NCI-H2081 (cell line): ENCODE data around the gene ATAD3A.
"Not testable (repeated sequence)": the region's sequence is repeated elsewhere in the genome, so short reads cannot be mapped to it uniquely, and the experiment has no call there.

Experiments
- DNase-seq, 2 experiments: peaks; one replicate each; lab custom pipeline; 2025; lab: John Stamatoyannopoulos, UW

ATAD3A gene

GRCh38 chr1:1523651-1524050, 11.7 kb downstream of the ATAD3A start:
- not testable (repeated sequence) for DNase-seq

DNA sequence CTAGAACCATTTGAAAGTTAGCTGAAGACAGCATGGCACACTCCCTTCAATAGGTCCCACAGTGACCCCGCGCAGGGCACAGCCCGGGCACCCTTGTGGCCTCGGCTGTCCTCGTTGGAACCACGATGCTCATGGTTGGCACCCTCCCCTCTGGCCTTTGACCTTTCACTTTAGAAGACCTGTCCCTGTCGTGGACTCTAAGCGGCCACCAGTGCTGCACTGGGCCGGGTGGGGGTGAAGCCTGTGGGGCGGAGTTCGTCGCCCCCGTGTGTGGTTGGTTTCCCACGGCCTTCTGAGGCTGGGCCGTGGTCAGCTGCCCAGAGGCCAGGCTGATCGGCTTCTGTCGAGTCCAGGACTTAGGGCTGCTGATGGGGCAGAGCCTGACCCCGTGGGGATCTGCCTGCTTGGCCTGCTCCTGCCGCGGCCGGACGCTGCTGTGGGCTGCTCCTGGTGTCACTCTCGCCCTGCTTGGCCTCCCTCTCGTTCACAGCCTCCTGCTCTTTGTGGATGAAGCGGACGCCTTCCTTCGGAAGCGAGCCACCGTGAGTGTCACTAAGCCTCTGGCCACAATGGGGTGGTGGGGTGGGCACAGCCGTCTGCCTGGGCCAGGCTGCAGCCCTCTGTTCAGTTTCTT, 12.9 kb downstream of the ATAD3A start:
- DNase-seq = not testable (repeated sequence)

- DNase-seq = not testable (repeated sequence)
Measured at GRCh38 chr1:1526476-1526875, 14.5 kb downstream of the ATAD3A start.

DNA sequence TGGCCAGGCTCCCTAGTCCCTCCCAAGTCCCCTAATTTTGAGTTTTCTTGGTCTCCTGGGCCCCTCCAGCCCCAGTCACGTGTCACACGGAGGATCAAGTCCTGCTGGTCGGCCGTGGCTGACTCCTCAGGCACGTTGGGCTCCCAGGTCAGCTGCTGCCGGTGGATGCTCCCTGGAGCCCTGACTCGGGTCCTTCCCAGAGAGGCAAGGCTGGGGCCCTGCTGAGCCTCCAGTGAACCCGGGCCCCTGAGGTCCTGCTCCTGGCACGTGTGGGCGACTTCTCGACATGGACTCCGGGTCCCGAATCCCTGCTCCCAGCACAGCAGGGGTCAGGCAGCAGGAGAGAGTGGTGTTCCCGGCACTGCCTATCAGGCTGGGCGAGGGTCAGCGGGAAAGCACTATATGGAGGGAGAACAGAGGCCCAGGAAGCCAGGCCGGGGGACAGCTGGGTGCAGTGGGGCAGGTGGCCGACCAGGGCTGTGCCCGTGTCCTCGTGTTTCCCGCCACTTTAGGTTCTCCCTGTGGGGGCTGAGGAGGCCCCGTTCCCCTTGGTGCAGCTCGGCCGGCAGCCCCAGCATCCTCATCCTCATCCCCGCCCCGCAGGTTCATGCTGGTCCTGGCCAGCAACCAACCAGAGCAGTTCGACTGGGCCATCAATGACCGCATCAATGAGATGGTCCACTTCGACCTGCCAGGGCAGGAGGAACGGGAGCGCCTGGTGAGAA, 15.3 kb downstream of the ATAD3A start:
- DNase-seq = no peak

DNA sequence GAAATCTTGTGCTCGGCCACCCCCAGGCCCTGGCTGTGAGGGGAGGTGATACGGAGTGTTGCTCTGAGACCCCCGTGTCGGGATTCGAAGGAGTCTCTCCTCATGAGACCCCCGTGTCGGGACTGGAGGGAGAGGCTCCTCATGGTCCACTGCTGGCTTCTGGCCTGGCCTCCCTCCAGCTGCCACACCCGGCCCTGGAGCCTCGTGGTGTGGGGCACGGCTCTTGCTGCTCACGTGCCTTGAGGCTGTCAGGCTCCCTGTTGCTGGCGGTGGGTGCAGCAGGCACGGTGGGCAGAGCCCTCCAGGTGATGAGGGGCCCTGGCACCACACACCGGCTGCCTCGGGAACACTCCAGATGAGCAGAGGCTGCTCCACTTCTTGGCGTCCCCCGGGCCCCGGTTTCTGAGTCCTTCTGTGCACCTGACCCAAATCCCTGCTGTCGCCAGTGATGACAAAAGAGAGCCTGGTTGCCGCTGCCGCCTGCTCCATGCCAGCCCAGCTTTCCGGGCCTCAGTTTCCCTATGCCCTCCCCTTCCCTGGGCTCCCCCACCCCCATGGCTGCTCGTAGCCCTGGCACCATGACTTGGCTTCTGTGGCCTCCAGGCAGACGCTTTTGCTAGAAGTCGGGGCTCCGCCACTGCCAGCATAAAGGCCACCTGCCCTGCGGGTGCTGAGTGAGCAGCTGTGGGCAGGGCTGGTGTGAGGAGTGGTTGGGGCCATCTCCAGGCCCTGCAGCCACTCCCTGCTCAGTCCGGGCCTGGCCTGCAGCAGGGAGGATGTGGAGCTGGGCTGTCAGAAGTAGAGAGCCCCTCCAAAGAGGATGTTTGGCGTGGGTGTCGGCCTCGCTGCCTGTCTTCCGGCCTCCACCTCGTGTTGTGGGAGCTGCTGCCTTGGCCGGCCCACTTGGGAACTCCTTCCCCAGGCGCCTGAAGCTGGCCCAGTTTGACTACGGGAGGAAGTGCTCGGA, 16.6 kb downstream of the ATAD3A start:
- DNase-seq = no peak

DNA sequence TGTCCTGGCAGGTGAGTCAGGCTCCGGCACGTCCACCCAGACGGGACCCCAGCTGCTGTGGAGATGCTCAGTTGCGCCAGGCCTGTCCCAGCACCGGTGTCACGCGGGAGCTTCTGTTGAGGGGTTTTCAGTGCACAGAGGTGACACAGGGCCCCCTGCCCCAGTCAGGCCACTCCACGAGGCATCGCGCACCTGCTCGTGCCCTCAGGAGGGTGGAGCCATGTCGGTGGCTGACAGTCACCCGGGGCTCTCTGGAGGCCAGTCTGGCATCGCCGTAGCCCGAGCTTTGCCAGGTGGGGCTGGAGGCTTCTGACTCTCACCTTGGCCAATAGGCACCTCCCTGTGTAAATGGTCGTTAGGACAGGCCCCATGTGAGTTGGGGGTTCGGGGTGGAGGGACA, 17.4 kb downstream of the ATAD3A start:
- no peak for DNase-seq

DNA sequence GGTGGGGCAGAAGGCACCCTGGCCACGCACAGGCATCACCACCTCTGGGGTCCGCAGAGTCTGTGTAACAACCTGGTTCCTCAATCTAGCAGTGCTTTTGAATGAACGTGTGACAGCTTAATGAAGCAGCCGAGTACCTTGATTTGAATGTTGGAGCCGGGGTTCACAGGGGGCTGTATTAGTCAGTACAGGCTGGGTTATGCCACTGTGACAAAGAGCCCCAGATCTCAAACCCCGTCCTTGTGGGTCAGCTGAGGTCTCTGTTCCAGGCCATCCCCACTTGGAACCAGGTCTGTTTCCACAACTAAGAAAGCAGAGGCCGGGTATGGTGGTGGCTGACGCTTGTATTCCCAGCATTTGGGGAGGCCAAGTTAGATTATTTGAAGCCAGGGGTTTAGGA, 18.0 kb downstream of the ATAD3A start:
- DNase-seq = no peak

GRCh38 chr1:1531947-1532346, 20.0 kb downstream of the ATAD3A start:
- DNase-seq = no peak

GRCh38 chr1:1533176-1533893, 21.4 kb downstream of the ATAD3A start:
- DNase-seq = not testable (repeated sequence)

DNA sequence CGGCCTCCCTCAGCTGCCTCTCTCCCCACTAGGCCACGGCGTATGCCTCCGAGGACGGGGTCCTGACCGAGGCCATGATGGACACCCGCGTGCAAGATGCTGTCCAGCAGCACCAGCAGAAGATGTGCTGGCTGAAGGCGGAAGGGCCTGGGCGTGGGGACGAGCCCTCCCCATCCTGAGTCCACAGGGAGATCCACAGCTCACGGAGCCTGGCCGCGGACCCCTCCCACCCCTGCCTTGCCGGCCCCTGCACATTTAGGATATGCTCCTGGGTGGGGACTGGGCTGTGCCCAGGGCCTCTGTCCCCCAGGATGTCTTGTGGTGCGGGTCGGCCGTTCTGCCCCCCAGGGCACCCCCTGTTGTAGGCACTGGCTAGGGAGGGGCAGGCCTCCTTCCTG, 21.9 kb downstream of the ATAD3A start:
- not testable (repeated sequence) for DNase-seq

DNA sequence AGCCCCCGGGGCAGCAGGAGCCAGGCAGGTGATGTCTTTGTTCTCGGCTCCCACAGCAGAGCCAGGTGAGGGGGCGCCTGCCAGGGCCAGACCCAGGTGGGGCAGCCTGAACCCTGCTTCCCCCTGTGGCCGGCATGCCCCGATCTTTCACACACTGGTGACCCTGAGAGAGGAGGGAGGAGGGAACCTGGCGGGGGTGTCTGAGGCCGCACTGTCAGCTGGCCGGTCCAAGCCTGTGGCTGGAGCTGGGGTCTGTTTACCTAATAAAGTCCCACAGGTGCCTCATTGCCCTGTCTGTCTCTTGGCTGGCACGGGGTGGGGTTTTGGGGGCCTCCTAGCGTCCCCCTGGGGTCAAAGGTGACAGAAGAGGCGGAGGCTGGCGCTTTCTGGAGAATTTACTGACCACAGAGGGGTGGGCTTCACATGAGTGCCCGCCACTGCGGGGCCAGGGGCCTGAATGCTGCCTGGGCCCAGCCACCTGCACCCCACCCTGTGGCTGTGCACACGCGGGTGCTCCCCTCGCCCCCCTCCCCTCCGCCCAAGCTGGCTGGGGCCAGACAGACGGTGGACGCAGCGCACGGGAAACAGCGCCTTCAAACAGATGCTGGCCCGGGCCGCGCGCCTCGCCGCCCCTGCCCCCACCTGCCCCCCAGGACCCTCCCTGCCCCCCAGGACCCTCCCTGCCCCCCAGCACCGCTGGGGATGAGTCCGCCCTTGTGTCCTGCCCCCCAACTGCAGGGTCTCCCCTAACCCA, 22.6 kb downstream of the ATAD3A start:
- no peak for DNase-seq

- DNase-seq = no peak
Measured at GRCh38 chr1:1535201-1536018, 23.4 kb downstream of the ATAD3A start.

GRCh38 chr1:1536019-1536937, 24.3 kb downstream of the ATAD3A start:
- no peak for DNase-seq

DNA sequence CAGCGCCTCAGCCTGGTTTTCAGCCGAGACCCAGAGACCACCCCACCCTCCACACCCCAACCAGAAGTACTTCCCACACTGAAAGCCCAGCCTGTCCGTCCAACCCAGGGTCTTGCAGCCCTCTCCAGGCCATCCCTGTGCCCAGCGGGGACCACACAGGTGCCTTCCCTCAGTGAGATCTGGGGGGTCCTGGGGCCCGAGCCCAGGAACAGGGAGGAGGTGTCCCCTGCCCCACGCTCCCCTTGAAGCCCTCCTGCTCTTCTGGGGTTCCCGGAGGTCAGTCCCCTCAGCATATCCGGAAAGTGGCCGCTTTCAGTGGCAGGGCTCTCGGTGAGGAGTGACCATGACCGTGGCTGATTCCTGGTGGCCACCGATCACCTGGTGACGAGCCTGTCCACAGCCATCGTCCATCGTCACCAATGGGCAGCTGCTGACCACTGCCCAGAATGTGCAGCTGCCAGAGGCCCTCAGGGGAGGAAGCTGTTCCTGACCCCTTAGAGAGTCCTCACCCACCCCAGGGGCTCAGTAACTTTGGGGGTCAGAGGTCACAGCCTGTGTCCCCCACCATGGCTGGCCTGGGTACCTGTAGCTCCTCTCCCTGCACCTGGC, 25.1 kb downstream of the ATAD3A start:
- DNase-seq = no peak

DNA sequence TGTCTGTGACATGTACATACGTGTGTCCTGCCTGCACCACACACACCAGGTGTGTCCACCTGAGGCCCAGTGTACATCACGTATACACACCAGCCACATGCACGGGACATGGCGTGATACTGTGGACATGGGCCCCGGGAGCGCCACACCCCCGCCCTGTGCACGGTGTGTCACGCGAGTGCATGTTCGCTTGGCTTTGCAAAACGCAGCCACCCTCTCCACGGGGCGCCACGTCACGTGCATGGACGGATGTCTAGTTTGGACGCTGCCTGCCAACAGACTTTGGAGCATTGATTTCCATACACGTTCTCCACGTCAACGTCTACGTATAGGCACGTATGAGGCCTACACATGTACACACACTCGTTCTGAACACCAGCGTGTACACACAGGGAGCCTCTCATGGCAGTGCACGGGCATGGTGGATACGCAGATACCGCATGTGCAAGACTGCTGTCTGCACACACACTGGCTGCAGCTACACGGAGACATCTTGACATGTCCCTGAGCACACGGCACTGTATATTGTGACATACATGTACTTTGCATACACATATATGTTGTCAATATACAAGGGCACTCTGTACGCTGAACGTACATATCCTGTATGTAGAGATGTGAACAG, 25.8 kb downstream of the ATAD3A start:
- no peak for DNase-seq

DNA sequence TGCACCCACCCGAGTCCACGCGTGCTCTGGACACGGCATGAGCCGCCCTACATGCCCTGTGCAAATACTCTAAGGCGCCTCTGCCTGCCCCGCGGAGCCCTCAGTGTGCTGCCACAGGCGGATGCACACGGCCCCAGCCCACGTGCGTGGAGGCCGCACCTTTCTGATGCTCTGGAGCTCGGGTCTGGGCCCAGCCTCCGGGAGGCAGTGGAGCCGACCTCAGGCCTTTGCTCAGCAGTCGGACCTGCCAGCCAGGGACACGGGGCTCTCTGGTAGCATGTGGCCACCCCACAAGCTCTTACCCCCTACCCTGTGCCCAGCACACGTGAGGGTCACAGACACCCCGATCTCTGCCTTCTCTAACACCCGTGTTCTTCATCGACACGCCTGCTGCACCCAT, 26.4 kb downstream of the ATAD3A start:
- DNase-seq = no peak

DNA sequence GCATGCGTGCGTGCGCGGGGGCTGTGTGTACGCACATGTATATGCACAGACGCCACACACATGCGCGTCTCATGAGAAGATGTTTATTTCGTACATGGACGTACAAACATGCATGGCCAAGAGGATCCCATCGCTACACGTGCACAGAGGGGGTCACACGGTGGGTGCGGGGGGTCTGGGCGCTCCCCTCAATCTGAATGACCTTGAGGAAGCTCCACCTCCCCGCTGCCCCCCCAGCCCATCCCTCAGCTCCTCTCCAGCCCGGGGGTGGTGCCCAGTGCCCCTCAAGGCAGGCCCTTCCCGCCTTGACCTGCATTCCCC, 27.0 kb downstream of the ATAD3A start:
- DNase-seq = no peak

- no peak for DNase-seq
Measured at GRCh38 chr1:1539310-1540089, 27.5 kb downstream of the ATAD3A start.
